BJ (cell line): ENCODE data around the gene SLC43A2. TPM values are rescaled to one million over a fixed set of nuclear protein-coding genes. Genes with fewer than 3 reads are reported as not detected.
"Not testable (repeated sequence)": the region's sequence is repeated elsewhere in the genome, so short reads cannot be mapped to it uniquely, and the experiment has no call there.

Source experiments
- CTCF ChIA-PET: fragments of 350-600 bp; formaldehyde crosslinking; extraction: SDS; loops from one replicate; lab custom pipeline; 2021; ENCODE audit warnings: antibody characterized with exemption, inconsistent platforms; lab: Yijun Ruan, JAX
- POLR2A ChIA-PET: fragments of 300-600 bp; sonication (Branson Sonifier 250); formaldehyde crosslinking; extraction: SDS; loops from one replicate; lab custom pipeline; 2021; ENCODE audit warnings: antibody characterized with exemption; lab: Charles Lee
- DNase-seq: peaks from one replicate; pipeline ENCODE4 v3.0.0-alpha.2; 2011; ENCODE audit warnings: low read depth
- H3K27me3 ChIP-seq: 2 replicates; pipeline ENCODE4 v1.6.0; 2011; ENCODE audit warnings: low read length; ENCODE audit not compliant: control insufficient read depth, insufficient read depth
- H3K36me3 ChIP-seq: 2 replicates; pipeline ENCODE4 v1.5.1; 2011; ENCODE audit warnings: low read length; ENCODE audit not compliant: control insufficient read depth, insufficient read depth
- H3K4me3 ChIP-seq: 2 replicates; pipeline ENCODE4 v1.5.1; 2011; ENCODE audit warnings: low read depth, mild to moderate bottlenecking, control low read depth, low read length
- polyA plus RNA-seq: library from polyadenylated mRNA; depleted of rRNA; stranded (reverse); fragments of >200 nt; gene quantifications from 2 replicates; pipeline ENCODE4 v1.2.3, GENCODE V29; 2011
- TF ChIP-seq, protein P1 (sequence below): IDR thresholded peaks from 2 replicates; pipeline ENCODE4 v1.5.1; 2011; ENCODE audit warnings: low read depth, mild to moderate bottlenecking, control low read depth, inconsistent platforms, low read length, moderate library complexity; ENCODE audit not compliant: insufficient read depth

Gene SLC43A2
- polyA plus RNA-seq, 1 experiment: 8.9 TPM

- Histone ChIP-seq H3K4me3 (no peak overlapping the region), H3K27me3 (no peaks in the 10 kb centered on the region; the same call in 1 of the 2 replicates), H3K36me3 (no peaks in the 10 kb centered on the region)
- TF ChIP-seq, protein P1, sequence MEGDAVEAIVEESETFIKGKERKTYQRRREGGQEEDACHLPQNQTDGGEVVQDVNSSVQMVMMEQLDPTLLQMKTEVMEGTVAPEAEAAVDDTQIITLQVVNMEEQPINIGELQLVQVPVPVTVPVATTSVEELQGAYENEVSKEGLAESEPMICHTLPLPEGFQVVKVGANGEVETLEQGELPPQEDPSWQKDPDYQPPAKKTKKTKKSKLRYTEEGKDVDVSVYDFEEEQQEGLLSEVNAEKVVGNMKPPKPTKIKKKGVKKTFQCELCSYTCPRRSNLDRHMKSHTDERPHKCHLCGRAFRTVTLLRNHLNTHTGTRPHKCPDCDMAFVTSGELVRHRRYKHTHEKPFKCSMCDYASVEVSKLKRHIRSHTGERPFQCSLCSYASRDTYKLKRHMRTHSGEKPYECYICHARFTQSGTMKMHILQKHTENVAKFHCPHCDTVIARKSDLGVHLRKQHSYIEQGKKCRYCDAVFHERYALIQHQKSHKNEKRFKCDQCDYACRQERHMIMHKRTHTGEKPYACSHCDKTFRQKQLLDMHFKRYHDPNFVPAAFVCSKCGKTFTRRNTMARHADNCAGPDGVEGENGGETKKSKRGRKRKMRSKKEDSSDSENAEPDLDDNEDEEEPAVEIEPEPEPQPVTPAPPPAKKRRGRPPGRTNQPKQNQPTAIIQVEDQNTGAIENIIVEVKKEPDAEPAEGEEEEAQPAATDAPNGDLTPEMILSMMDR: no peak
- no peak for DNase-seq
- ChIA-PET CTCF (interaction anchor here (1.2 to 1.8 kb wide), 3 partner anchors 8 to 103 kb away, joined by 3 to 5 read pairs (median 3); no protein-coding TSS in a partner anchor), POLR2A (no interaction called here)
Measured at GRCh38 chr17:1566505-1567199, 62.0 kb downstream of the SLC43A2 start.

DNA sequence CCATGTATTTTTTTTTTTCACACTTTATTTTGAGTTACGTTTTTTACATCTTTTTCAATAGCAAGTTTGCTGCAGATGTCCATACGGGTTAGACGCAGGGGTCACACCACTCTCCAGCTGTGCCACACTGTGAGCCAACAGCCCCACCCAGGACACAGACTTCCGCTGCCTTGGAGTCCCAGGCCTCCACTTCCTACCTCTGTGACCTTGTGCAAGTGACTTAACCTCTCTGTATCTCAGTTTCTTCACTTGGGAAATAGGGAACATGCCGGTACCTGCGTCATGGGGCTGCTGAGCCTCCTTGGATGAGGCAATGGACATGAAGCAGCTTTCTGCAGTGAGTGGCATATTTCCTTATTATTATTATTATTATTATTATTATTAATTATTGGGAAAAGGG is 62.8 kb downstream of the SLC43A2 start:
- no peak for DNase-seq
- TF ChIP-seq, protein P1: no peak
- ChIA-PET POLR2A (no interaction called here), CTCF (interaction anchor here (1.2 to 2.4 kb wide), 4 partner anchors 9 to 104 kb away, joined by 3 to 7 read pairs (median 4); partner anchors contain the start of gene SLC43A2)
- no peaks in the 10 kb centered on the region; the same call in 1 of the 2 replicates for H3K27me3 ChIP-seq
- H3K4me3 ChIP-seq: no peak overlapping the region
- no peaks in the 10 kb centered on the region for H3K36me3 ChIP-seq

DNA sequence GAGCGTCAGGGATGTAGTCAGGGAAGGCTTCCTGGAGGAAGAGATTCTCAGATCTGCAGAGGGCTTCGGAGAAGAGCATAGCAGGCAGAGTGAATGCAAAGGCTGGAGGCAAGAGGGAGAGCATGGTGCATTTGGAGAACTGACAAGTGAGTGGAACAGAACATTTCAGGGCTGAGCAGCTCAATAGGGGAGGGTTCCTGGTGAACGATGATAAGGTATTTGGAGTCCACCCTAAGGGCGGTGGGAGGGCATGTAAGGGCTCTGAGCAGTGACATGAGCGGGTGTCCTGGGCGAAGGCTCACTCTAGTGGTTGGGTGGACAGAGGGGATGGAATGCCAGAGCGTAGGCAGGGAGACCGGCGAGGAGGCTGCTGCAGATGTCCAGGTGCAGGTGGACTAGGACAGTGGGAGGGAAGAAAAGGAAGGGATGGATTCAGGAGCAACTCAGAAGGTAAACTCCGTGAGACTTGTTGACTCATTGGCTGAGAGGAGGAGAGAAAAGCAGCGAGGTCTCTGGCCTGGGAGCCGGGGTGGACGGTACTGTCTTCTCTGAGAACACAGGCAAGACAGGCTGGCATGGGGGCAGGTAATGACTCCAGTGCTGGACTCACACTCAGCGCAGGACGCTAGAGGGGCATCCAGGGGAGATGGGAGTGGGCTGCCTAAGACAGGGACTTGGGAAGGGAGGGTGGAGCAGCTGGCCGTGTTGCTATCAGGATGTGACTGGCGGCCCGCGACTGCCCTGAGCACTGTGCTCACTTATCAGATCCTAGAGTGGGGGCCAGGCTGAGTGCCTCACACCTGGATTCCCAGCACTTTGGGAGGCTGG is 64.6 kb downstream of the SLC43A2 start:
- POLR2A ChIA-PET: no interaction called here
- TF ChIP-seq, protein P1: no peak
- no peak for DNase-seq
- no peaks in the 10 kb centered on the region; the same call in 1 of the 2 replicates for H3K27me3 ChIP-seq
- CTCF ChIA-PET: interaction anchor here (1.4 to 2.4 kb wide), 2 partner anchors 10 to 66 kb away, joined by 7 to 10 read pairs; partner anchors contain the start of gene SLC43A2
- H3K36me3 ChIP-seq: no peaks in the 10 kb centered on the region
- H3K4me3 ChIP-seq: no peak overlapping the region

DNA sequence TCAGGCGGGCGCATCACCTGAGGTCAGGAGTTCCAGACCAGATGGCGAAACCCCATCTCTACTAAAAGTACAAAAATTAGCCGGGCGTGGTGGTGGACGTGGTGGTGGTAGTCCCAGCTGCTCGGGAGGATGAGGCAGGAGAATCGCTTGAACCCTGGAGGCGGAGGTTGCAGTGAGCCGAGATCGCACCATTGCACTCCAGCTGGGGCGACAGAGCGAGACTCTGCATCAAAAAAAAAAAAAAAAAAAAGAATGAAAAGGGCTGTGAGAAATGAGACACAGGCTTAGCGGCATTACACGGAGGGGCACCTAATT is 65.2 kb downstream of the SLC43A2 start:
- H3K27me3 ChIP-seq, H3K4me3 ChIP-seq, DNase-seq, H3K36me3 ChIP-seq, POLR2A ChIA-PET: not testable (repeated sequence)
- CTCF ChIA-PET: interaction anchor here (0.9 to 1.7 kb wide), 3 partner anchors 11 to 207 kb away, joined by 3 to 9 read pairs (median 7); partner anchors contain the start of gene RILP

GRCh38 chr17:1562176-1562643 is 66.4 kb downstream of the SLC43A2 start:
- DNase-seq: no peak
- H3K4me3 ChIP-seq: peak overlapping the region; percentile 85
- TF ChIP-seq, protein P1: no peak
- ChIA-PET CTCF (interaction anchor here (1.0 to 1.7 kb wide), 4 partner anchors 12 to 87 kb away, joined by 3 to 9 read pairs (median 6); partner anchors contain the start of gene RILP), POLR2A (interaction anchor here (0.6 kb wide), 1 partner anchor 556 kb away, joined by 3 read pairs; no protein-coding TSS in a partner anchor)
- no peaks in the 10 kb centered on the region for H3K27me3 ChIP-seq
- peaks cover 3% of the 10 kb centered on the region for H3K36me3 ChIP-seq
